Heart left ventricle (tissue), 13 donors: Measurements from ENCODE around the gene CIRBP.
A peak's percentile ranks its signal among the peaks of the same experiment; 100 is the strongest.

ENCODE experiments used
- CTCF ChIP-seq, 12 donors: fragments of 200-600 bp; sonication (generic) in 4 of 12; IDR thresholded peaks; one replicate each; pipeline versions ENCODE4 v1.5.0 to v1.8.0; 2018 to 2022; ENCODE audit warnings: antibody characterized with exemption in 12 of 12, mild to moderate bottlenecking in 5 of 12
- POLR2A ChIP-seq, 2 donors: fragments of 450-650 bp; IDR thresholded peaks; one replicate each; pipeline ENCODE4 v1.6.1; 2017; ENCODE audit warnings: antibody characterized with exemption in 2 of 2, mild to moderate bottlenecking in 2 of 2, moderate library complexity in 2 of 2
- donor health status: ischemic (EF 13 %, LVEDD 7.1; RV severe dilation, severe dysfunction).
- donor health status: DM: no; HTN: yes; CAD: no.
- donor health status: DM: no; HTN: no; CAD: no.
- donor health status: ischemic (EF 25% LVEDD 6.9; RV normal size, moderate dysfunction).
- donor health status: ischemic (EF 25% LVEDD 5.7; RV mildly dilated, moderate dysfunction).
- donor health status: ischemic (EF 35%, LVEDD 5.7; RV mildly dilated, moderate dysfunction).
- donor health status: nonischemic (EF 11% LVEDD 7.7; RV severe dilation, severe dysfunction).
- donor health status: DM: yes; HTN: yes; CAD: no.
- donor health status: PGD.
- donor health status: ischemic (EF 29% LVEDD 5.4; RV normal size, mild dysfunction).
- donor health status: nonischemic (EF 23%, LVEDD 6.1; RV moderate dilation, normal function).

GRCh38 chr19:1220976-1221903 lies 47.9 kb upstream of the CIRBP start:
- TF ChIP-seq POLR2A (IDR thresholded peaks at IDR 0.05) (no peak), CTCF (IDR thresholded peaks at IDR 0.05) (peak; percentile 54 to 85 (median 72))
